ENCODE data around the gene SKAP1. TPM values are rescaled to one million over a fixed set of nuclear protein-coding genes. Genes with fewer than 3 reads are reported as not detected.

Gene SKAP1
- total RNA-seq, 1 donor from 2014 or later, result not detected

- H3K4me1 ChIP-seq (ENCODE audit: insufficient read depth, low read length), result no peaks in the 10 kb centered on the region
- H3K27ac ChIP-seq (ENCODE audit: low read depth, low read length), result no peak overlapping the region
- no peak overlapping the region for H3K4me3 Mint-ChIP-seq (ENCODE audit: unreplicated experiment)
- no peaks in the 10 kb centered on the region for H3K9me3 Mint-ChIP-seq (ENCODE audit: unreplicated experiment)
- FAIRE-seq (no peak), DNase-seq (ENCODE audit: low read depth) (no peak)
- no peaks in the 10 kb centered on the region for H3K4me1 Mint-ChIP-seq (ENCODE audit: low read depth, unreplicated experiment)
- H4K20me1 ChIP-seq (ENCODE audit: insufficient read depth, low read length), result no peaks in the 10 kb centered on the region
- H3K27me3 Mint-ChIP-seq (ENCODE audit: low read depth, unreplicated experiment), result peaks cover 10% of the 10 kb centered on the region
- H2AFZ ChIP-seq (ENCODE audit: low read depth, low read length), result no peak overlapping the region
- no peak overlapping the region for H3K27ac Mint-ChIP-seq (ENCODE audit: unreplicated experiment)
- H3K4me3 ChIP-seq (ENCODE audit: insufficient read depth, low read depth, low read length), result no peak overlapping the region
- H3K9me3 ChIP-seq (ENCODE audit: insufficient read depth, low read depth, low read length), result no peaks in the 10 kb centered on the region
- H3K4me2 ChIP-seq (ENCODE audit: low read length), result no peak overlapping the region
- no peaks in the 10 kb centered on the region for H3K36me3 ChIP-seq (ENCODE audit: insufficient read depth, low read length)
- H3K79me2 ChIP-seq (ENCODE audit: insufficient read depth, low read length), result no peaks in the 10 kb centered on the region
- no peaks in the 10 kb centered on the region for H3K36me3 Mint-ChIP-seq (ENCODE audit: low read depth, unreplicated experiment)
- H3K27me3 ChIP-seq (ENCODE audit: insufficient read depth, low read length), result peaks cover 28% of the 10 kb centered on the region
- TF ChIP-seq CTCF (IDR thresholded peaks at IDR 0.05; ENCODE audit: insufficient read depth, low read depth, low read length) (no peak), EZH2 (IDR thresholded peaks at IDR 0.05; ENCODE audit: insufficient read depth, low read length) (no peak)
- no peak overlapping the region for H3K9ac ChIP-seq (ENCODE audit: low read length)
Measured at GRCh38 chr17:48285614-48286013, 144.4 kb downstream of the SKAP1 start.

- no peak overlapping the region for H3K4me2 ChIP-seq (ENCODE audit: low read length)
- no peaks in the 10 kb centered on the region for H4K20me1 ChIP-seq (ENCODE audit: insufficient read depth, low read length)
- H3K4me1 Mint-ChIP-seq (ENCODE audit: low read depth, unreplicated experiment), result no peaks in the 10 kb centered on the region
- H3K4me1 ChIP-seq (ENCODE audit: insufficient read depth, low read length), result no peaks in the 10 kb centered on the region
- H3K27ac ChIP-seq (ENCODE audit: low read depth, low read length), result no peak overlapping the region
- no peak for FAIRE-seq
- no peaks in the 10 kb centered on the region for H3K9me3 Mint-ChIP-seq (ENCODE audit: unreplicated experiment)
- H3K9ac ChIP-seq (ENCODE audit: low read length), result no peak overlapping the region
- H3K36me3 Mint-ChIP-seq (ENCODE audit: low read depth, unreplicated experiment), result no peaks in the 10 kb centered on the region
- no peaks in the 10 kb centered on the region for H3K9me3 ChIP-seq (ENCODE audit: insufficient read depth, low read depth, low read length)
- DNase-seq (ENCODE audit: low read depth), result no peak
- H3K4me3 Mint-ChIP-seq (ENCODE audit: unreplicated experiment), result no peak overlapping the region
- H2AFZ ChIP-seq (ENCODE audit: low read depth, low read length), result no peak overlapping the region
- H3K27me3 Mint-ChIP-seq (ENCODE audit: low read depth, unreplicated experiment), result peaks cover 13% of the 10 kb centered on the region
- no peak overlapping the region for H3K4me3 ChIP-seq (ENCODE audit: insufficient read depth, low read depth, low read length)
- H3K27me3 ChIP-seq (ENCODE audit: insufficient read depth, low read length), result peaks cover 32% of the 10 kb centered on the region
- no peak overlapping the region for H3K27ac Mint-ChIP-seq (ENCODE audit: unreplicated experiment)
- no peaks in the 10 kb centered on the region for H3K79me2 ChIP-seq (ENCODE audit: insufficient read depth, low read length)
- TF ChIP-seq EZH2 (IDR thresholded peaks at IDR 0.05; ENCODE audit: insufficient read depth, low read length) (no peak), CTCF (IDR thresholded peaks at IDR 0.05; ENCODE audit: insufficient read depth, low read depth, low read length) (no peak)
- H3K36me3 ChIP-seq (ENCODE audit: insufficient read depth, low read length), result no peaks in the 10 kb centered on the region
Measured at GRCh38 chr17:48283907-48284306, 146.1 kb downstream of the SKAP1 start.

GRCh38 chr17:48283411-48283810 lies 146.6 kb downstream of the SKAP1 start:
- Mint-ChIP-seq H3K4me1 (ENCODE audit: low read depth, unreplicated experiment) (no peaks in the 10 kb centered on the region), H3K4me3 (ENCODE audit: unreplicated experiment) (no peak overlapping the region), H3K36me3 (ENCODE audit: low read depth, unreplicated experiment) (no peaks in the 10 kb centered on the region), H3K27ac (ENCODE audit: unreplicated experiment) (no peak overlapping the region), H3K27me3 (ENCODE audit: low read depth, unreplicated experiment) (peaks cover 16% of the 10 kb centered on the region), H3K9me3 (ENCODE audit: unreplicated experiment) (no peaks in the 10 kb centered on the region)
- H3K79me2 ChIP-seq (ENCODE audit: insufficient read depth, low read length), result no peaks in the 10 kb centered on the region
- TF ChIP-seq CTCF (IDR thresholded peaks at IDR 0.05; ENCODE audit: insufficient read depth, low read depth, low read length) (no peak), EZH2 (IDR thresholded peaks at IDR 0.05; ENCODE audit: insufficient read depth, low read length) (no peak)
- no peak overlapping the region for H3K4me3 ChIP-seq (ENCODE audit: insufficient read depth, low read depth, low read length)
- no peak overlapping the region for H2AFZ ChIP-seq (ENCODE audit: low read depth, low read length)
- no peaks in the 10 kb centered on the region for H3K36me3 ChIP-seq (ENCODE audit: insufficient read depth, low read length)
- no peak overlapping the region for H3K9ac ChIP-seq (ENCODE audit: low read length)
- H3K4me2 ChIP-seq (ENCODE audit: low read length), result no peak overlapping the region
- no peak overlapping the region for H3K27ac ChIP-seq (ENCODE audit: low read depth, low read length)
- peaks cover 34% of the 10 kb centered on the region for H3K27me3 ChIP-seq (ENCODE audit: insufficient read depth, low read length)
- no peaks in the 10 kb centered on the region for H4K20me1 ChIP-seq (ENCODE audit: insufficient read depth, low read length)
- H3K4me1 ChIP-seq (ENCODE audit: insufficient read depth, low read length), result no peaks in the 10 kb centered on the region
- no peaks in the 10 kb centered on the region for H3K9me3 ChIP-seq (ENCODE audit: insufficient read depth, low read depth, low read length)
- DNase-seq (ENCODE audit: low read depth), result no peak
- no peak for FAIRE-seq
